ENCODE measurements around the gene GCM1.

The GCM1 gene

GRCh38 chr6:53095716-53096115 is 52.9 kb downstream of the GCM1 start:
- no CpG with 5 or more reads among the region's 1 CpG for WGBS (ENCODE audit: insufficient coverage)
- H3K27ac ChIP-seq (ENCODE audit: insufficient read depth in 1 of 2, low read depth in 1 of 2, low read length in 2 of 2, poor library complexity in 1 of 2, severe bottlenecking in 2 of 2): no peak overlapping the region
- ChIA-PET POLR2A (no interaction called here), CTCF (interaction anchor here (1.3 kb wide), 2 partner anchors 13 to 556 kb away, joined by 3 read pairs; no protein-coding TSS in a partner anchor)
- H3K36me3 ChIP-seq (ENCODE audit: control insufficient read depth in 4 of 4, insufficient read depth in 4 of 4, low read length in 3 of 4): peaks cover 33 to 82% (median 58%) of the 10 kb centered on the region in 4 experiments
- H3K27me3 ChIP-seq (replicated peaks in 2 of 5; ENCODE audit: control insufficient read depth in 4 of 5, insufficient read depth in 5 of 5, low read length in 4 of 5): no peaks in the 10 kb centered on the region
- H3K4me1 ChIP-seq (ENCODE audit: control extremely low read depth in 1 of 4, control insufficient read depth in 4 of 4, insufficient read depth in 4 of 4, low read length in 3 of 4): no peaks in the 10 kb centered on the region
- DNase-seq: no peak
- H3K9me3 ChIP-seq (ENCODE audit: control extremely low read depth in 1 of 5, control insufficient read depth in 4 of 5, insufficient read depth in 2 of 5, low read depth in 1 of 5, low read length in 4 of 5): no peaks in the 10 kb centered on the region
- no peak overlapping the region for H3K4me3 ChIP-seq (ENCODE audit: control insufficient read depth in 1 of 7, extremely low read depth in 1 of 7, insufficient read depth in 4 of 7, low read depth in 2 of 7, low read length in 6 of 7)

- no peak for DNase-seq
- POLR2A ChIA-PET: no interaction called here
- no CpG with 5 or more reads among the region's 3 CpGs for WGBS (ENCODE audit: insufficient coverage)
- Histone ChIP-seq H3K27ac (ENCODE audit: insufficient read depth in 1 of 2, low read depth in 1 of 2, low read length in 2 of 2, poor library complexity in 1 of 2, severe bottlenecking in 2 of 2) (no peak overlapping the region), H3K4me1 (ENCODE audit: control extremely low read depth in 1 of 4, control insufficient read depth in 4 of 4, insufficient read depth in 4 of 4, low read length in 3 of 4) (no peaks in the 10 kb centered on the region), H3K27me3 (replicated peaks in 2 of 5; ENCODE audit: control insufficient read depth in 4 of 5, insufficient read depth in 5 of 5, low read length in 4 of 5) (no peaks in the 10 kb centered on the region), H3K4me3 (ENCODE audit: control insufficient read depth in 1 of 7, extremely low read depth in 1 of 7, insufficient read depth in 4 of 7, low read depth in 2 of 7, low read length in 6 of 7) (no peak overlapping the region), H3K9me3 (ENCODE audit: control extremely low read depth in 1 of 5, control insufficient read depth in 4 of 5, insufficient read depth in 2 of 5, low read depth in 1 of 5, low read length in 4 of 5) (no peaks in the 10 kb centered on the region), H3K36me3 (ENCODE audit: control insufficient read depth in 4 of 4, insufficient read depth in 4 of 4, low read length in 3 of 4) (peaks cover 35 to 80% (median 56%) of the 10 kb centered on the region in 4 experiments)
- CTCF ChIA-PET: interaction anchor here (0.9 to 1.3 kb wide), 3 partner anchors 13 to 557 kb away, joined by 3 read pairs; no protein-coding TSS in a partner anchor
Observed at GRCh38 chr6:53095270-53095669, 53.4 kb downstream of the GCM1 start.

GRCh38 chr6:53090576-53090975 is 58.1 kb downstream of the GCM1 start:
- CTCF ChIA-PET: no interaction called here
- 100% methylated on average over 1 of the region's 2 CpGs for WGBS (ENCODE audit: insufficient coverage)
- POLR2A ChIA-PET: no interaction called here
- Histone ChIP-seq H3K4me1 (ENCODE audit: control extremely low read depth in 1 of 4, control insufficient read depth in 4 of 4, insufficient read depth in 4 of 4, low read length in 3 of 4) (no peaks in the 10 kb centered on the region), H3K4me3 (ENCODE audit: control insufficient read depth in 1 of 7, extremely low read depth in 1 of 7, insufficient read depth in 4 of 7, low read depth in 2 of 7, low read length in 6 of 7) (no peak overlapping the region), H3K27ac (ENCODE audit: insufficient read depth in 1 of 2, low read depth in 1 of 2, low read length in 2 of 2, poor library complexity in 1 of 2, severe bottlenecking in 2 of 2) (no peak overlapping the region), H3K9me3 (ENCODE audit: control extremely low read depth in 1 of 5, control insufficient read depth in 4 of 5, insufficient read depth in 2 of 5, low read depth in 1 of 5, low read length in 4 of 5) (no peaks in the 10 kb centered on the region), H3K27me3 (replicated peaks in 2 of 5; ENCODE audit: control insufficient read depth in 4 of 5, insufficient read depth in 5 of 5, low read length in 4 of 5) (no peaks in the 10 kb centered on the region), H3K36me3 (ENCODE audit: control insufficient read depth in 4 of 4, insufficient read depth in 4 of 4, low read length in 3 of 4) (peaks cover 27 to 70% (median 46%) of the 10 kb centered on the region in 4 experiments)
- no peak for DNase-seq

- no peaks in the 10 kb centered on the region for H3K4me1 ChIP-seq (ENCODE audit: control extremely low read depth in 1 of 4, control insufficient read depth in 4 of 4, insufficient read depth in 4 of 4, low read length in 3 of 4)
- H3K27me3 ChIP-seq (replicated peaks in 2 of 5; ENCODE audit: control insufficient read depth in 4 of 5, insufficient read depth in 5 of 5, low read length in 4 of 5): no peaks in the 10 kb centered on the region
- DNase-seq: no peak
- no peak overlapping the region for H3K27ac ChIP-seq (ENCODE audit: insufficient read depth in 1 of 2, low read depth in 1 of 2, low read length in 2 of 2, poor library complexity in 1 of 2, severe bottlenecking in 2 of 2)
- POLR2A ChIA-PET: no interaction called here
- H3K9me3 ChIP-seq (ENCODE audit: control extremely low read depth in 1 of 5, control insufficient read depth in 4 of 5, insufficient read depth in 2 of 5, low read depth in 1 of 5, low read length in 4 of 5): no peaks in the 10 kb centered on the region
- CTCF ChIA-PET: no interaction called here
- H3K36me3 ChIP-seq (ENCODE audit: control insufficient read depth in 4 of 4, insufficient read depth in 4 of 4, low read length in 3 of 4): peaks cover 23 to 64% (median 42%) of the 10 kb centered on the region in 4 experiments
- no peak overlapping the region for H3K4me3 ChIP-seq (ENCODE audit: control insufficient read depth in 1 of 7, extremely low read depth in 1 of 7, insufficient read depth in 4 of 7, low read depth in 2 of 7, low read length in 6 of 7)
Observed at GRCh38 chr6:53089948-53090347, 58.7 kb downstream of the GCM1 start.

GRCh38 chr6:53086302-53086701 is 62.3 kb downstream of the GCM1 start:
- Histone ChIP-seq H3K27ac (ENCODE audit: insufficient read depth in 1 of 2, low read depth in 1 of 2, low read length in 2 of 2, poor library complexity in 1 of 2, severe bottlenecking in 2 of 2) (no peak overlapping the region), H3K4me3 (ENCODE audit: control insufficient read depth in 1 of 7, extremely low read depth in 1 of 7, insufficient read depth in 4 of 7, low read depth in 2 of 7, low read length in 6 of 7) (no peak overlapping the region), H3K4me1 (ENCODE audit: control extremely low read depth in 1 of 4, control insufficient read depth in 4 of 4, insufficient read depth in 4 of 4, low read length in 3 of 4) (no peaks in the 10 kb centered on the region), H3K36me3 (ENCODE audit: control insufficient read depth in 4 of 4, insufficient read depth in 4 of 4, low read length in 3 of 4) (peaks cover 16 to 58% (median 34%) of the 10 kb centered on the region in 4 experiments), H3K9me3 (ENCODE audit: control extremely low read depth in 1 of 5, control insufficient read depth in 4 of 5, insufficient read depth in 2 of 5, low read depth in 1 of 5, low read length in 4 of 5) (no peaks in the 10 kb centered on the region), H3K27me3 (replicated peaks in 2 of 5; ENCODE audit: control insufficient read depth in 4 of 5, insufficient read depth in 5 of 5, low read length in 4 of 5) (no peaks in the 10 kb centered on the region)
- ChIA-PET CTCF (no interaction called here), POLR2A (no interaction called here)
- 100% methylated on average over 1 of the region's 2 CpGs for WGBS (ENCODE audit: insufficient coverage)
- DNase-seq: no peak

GRCh38 chr6:53080813-53081212 is 67.8 kb downstream of the GCM1 start:
- no peaks in the 10 kb centered on the region for H3K9me3 ChIP-seq (ENCODE audit: control extremely low read depth in 1 of 5, control insufficient read depth in 4 of 5, insufficient read depth in 2 of 5, low read depth in 1 of 5, low read length in 4 of 5)
- H3K27ac ChIP-seq (ENCODE audit: insufficient read depth in 1 of 2, low read depth in 1 of 2, low read length in 2 of 2, poor library complexity in 1 of 2, severe bottlenecking in 2 of 2): no peak overlapping the region
- H3K4me3 ChIP-seq (ENCODE audit: control insufficient read depth in 1 of 7, extremely low read depth in 1 of 7, insufficient read depth in 4 of 7, low read depth in 2 of 7, low read length in 6 of 7): no peak overlapping the region
- no CpG with 5 or more reads among the region's 1 CpG for WGBS (ENCODE audit: insufficient coverage)
- no peak for DNase-seq
- peaks cover 15 to 65% (median 23%) of the 10 kb centered on the region in 4 experiments for H3K36me3 ChIP-seq (ENCODE audit: control insufficient read depth in 4 of 4, insufficient read depth in 4 of 4, low read length in 3 of 4)
- no peaks in the 10 kb centered on the region for H3K4me1 ChIP-seq (ENCODE audit: control extremely low read depth in 1 of 4, control insufficient read depth in 4 of 4, insufficient read depth in 4 of 4, low read length in 3 of 4)
- no peaks in the 10 kb centered on the region for H3K27me3 ChIP-seq (replicated peaks in 2 of 5; ENCODE audit: control insufficient read depth in 4 of 5, insufficient read depth in 5 of 5, low read length in 4 of 5)
- CTCF ChIA-PET: interaction anchor here (1.2 kb wide), 1 partner anchor 9 kb away, joined by 4 read pairs; no protein-coding TSS in a partner anchor
- POLR2A ChIA-PET: no interaction called here
